GM23248 (cell line): ENCODE data around the gene SYT15. TPM values are rescaled to one million over a fixed set of nuclear protein-coding genes. Genes with fewer than 3 reads are reported as not detected.
A peak's percentile ranks its signal among the peaks of the same experiment; 100 is the strongest.
"Not testable (repeated sequence)": the region's sequence is repeated elsewhere in the genome, so short reads cannot be mapped to it uniquely, and the experiment has no call there.

ENCODE experiments used
- DNase-seq: peaks from one replicate; pipeline ENCODE4 v3.0.0-alpha.2; 2015
- H2AFZ ChIP-seq: fragments of 200-600 bp; sonication (generic); 2 replicates; pipeline ENCODE4 v1.6.1; 2016; ENCODE audit warnings: antibody characterized with exemption
- H3F3A ChIP-seq: fragments of 200-600 bp; sonication (generic); 2 replicates; pipeline ENCODE4 v1.6.1; 2016; ENCODE audit warnings: mild to moderate bottlenecking, antibody characterized with exemption, mixed run types; ENCODE audit not compliant: insufficient read depth
- H3K27ac ChIP-seq: fragments of 200-600 bp; sonication (generic); 2 replicates; pipeline ENCODE4 v1.5.1; 2016; ENCODE audit warnings: mild to moderate bottlenecking
- H3K27me3 ChIP-seq: fragments of 200-600 bp; sonication (generic); replicated peaks from 2 replicates; pipeline ENCODE4 v1.6.1; 2016; ENCODE audit warnings: mild to moderate bottlenecking; ENCODE audit not compliant: insufficient read depth
- H3K36me3 ChIP-seq: fragments of 200-600 bp; sonication (generic); 2 replicates; pipeline ENCODE4 v1.6.1; 2016; ENCODE audit warnings: low read depth, mild to moderate bottlenecking
- H3K4me1 ChIP-seq: fragments of 200-600 bp; sonication (generic); 2 replicates; pipeline ENCODE4 v1.6.1; 2016; ENCODE audit warnings: mild to moderate bottlenecking; ENCODE audit not compliant: insufficient read depth
- H3K4me2 ChIP-seq: fragments of 200-600 bp; sonication (generic); one replicate; pipeline ENCODE4 v1.6.1; 2016; ENCODE audit warnings: mild to moderate bottlenecking; ENCODE audit not compliant: unreplicated experiment
- H3K4me3 ChIP-seq: fragments of 200-600 bp; sonication (generic); 2 replicates; pipeline ENCODE4 v1.5.1; 2016; ENCODE audit warnings: mild to moderate bottlenecking
- H3K79me2 ChIP-seq: fragments of 200-600 bp; sonication (generic); 2 replicates; pipeline ENCODE4 v1.6.1; 2016; ENCODE audit warnings: mild to moderate bottlenecking; ENCODE audit not compliant: insufficient read depth
- H3K9ac ChIP-seq: fragments of 200-600 bp; sonication (generic); 2 replicates; pipeline ENCODE4 v1.6.1; 2016; ENCODE audit warnings: mild to moderate bottlenecking
- H3K9me2 ChIP-seq: fragments of 200-600 bp; sonication (generic); 2 replicates; pipeline ENCODE4 v1.6.1; 2016; ENCODE audit warnings: mixed run types, mild to moderate bottlenecking, moderate library complexity; ENCODE audit not compliant: insufficient read depth
- H3K9me3 ChIP-seq: fragments of 200-600 bp; sonication (generic); one replicate; pipeline ENCODE4 v1.6.1; 2017; ENCODE audit warnings: low read depth
- H4K20me1 ChIP-seq: fragments of 200-600 bp; sonication (generic); 2 replicates; pipeline ENCODE4 v1.6.0; 2016; ENCODE audit not compliant: insufficient read depth
- EZH2 ChIP-seq: fragments of 200-600 bp; sonication (generic); IDR thresholded peaks from 2 replicates; pipeline ENCODE4 v1.6.1; 2018; ENCODE audit warnings: antibody characterized with exemption, mild to moderate bottlenecking; ENCODE audit not compliant: insufficient read depth, poor library complexity, severe bottlenecking
- EZH2phosphoT487 ChIP-seq: fragments of 200-600 bp; sonication (generic); IDR thresholded peaks from 2 replicates; pipeline ENCODE4 v1.6.1; 2018; ENCODE audit warnings: antibody characterized with exemption, moderate library complexity, mild to moderate bottlenecking, low read depth; ENCODE audit not compliant: insufficient read depth
- WGBS, 2 experiments: methylation state at CpG; one replicate each; pipeline ENCODE4 v1.1.6; 2015 to 2017; ENCODE audit warnings: low lambda C conversion rate in 2 of 2, low coverage in 1 of 2; ENCODE audit errors: missing lambda C conversion rate in 2 of 2; 5-methylcytosine and 5-hydroxymethylcytosine counted together
- in situ Hi-C: fragments of 300-500 bp; cut with MboI; formaldehyde crosslinking; loops from 2 replicates; pipeline ENCODE4 v1.15.0; 2020
- polyA plus RNA-seq: library from polyadenylated mRNA; unstranded; fragments of >200 nt; fragmentation: Nextera tagmentation; extraction: Ambion mirVana; gene quantifications from 2 replicates; pipeline ENCODE4 v1.2.1, GENCODE V29; 2016
- total RNA-seq: library from RNA; depleted of rRNA; stranded (reverse); fragments of >200 nt; shearing (Covaris generic); gene quantifications from 2 replicates; pipeline ENCODE4 v1.2.3, GENCODE V29; 2014; rRNA removed

SYT15 gene
- 0.89 and 1.2 TPM in 2 replicates for total RNA-seq
- polyA plus RNA-seq, result 2.3 and 3.0 TPM in 2 replicates

- H3K27ac ChIP-seq, H3F3A ChIP-seq, H3K27me3 ChIP-seq, H3K9ac ChIP-seq, H3K79me2 ChIP-seq, H2AFZ ChIP-seq, H3K9me3 ChIP-seq, H3K4me1 ChIP-seq, H3K4me2 ChIP-seq, H4K20me1 ChIP-seq, H3K9me2 ChIP-seq, H3K36me3 ChIP-seq, in situ Hi-C loops, DNase-seq: not testable (repeated sequence)
- WGBS, 2 experiments, result 0 to 1% methylated on average over 4 to 28 of the region's 68 CpGs
- peak within 1 kb of the TSS; percentile 40; the same call in 1 of the 2 replicates for H3K4me3 ChIP-seq
Observed at GRCh38 chr10:46578474-46579178, at the start of gene SYT15. SYT15 (plus strand) TSS chr10:46579128; CDS start chr10:46579169, 41 bp downstream.

- 68 to 72% methylated on average over 7 of the region's 7 CpGs for WGBS, 2 experiments
- peak overlapping the region; percentile 13; the same call in 1 of the 2 replicates for H2AFZ ChIP-seq
- H3K9me3 ChIP-seq, H3K27me3 ChIP-seq, DNase-seq, H3K36me3 ChIP-seq, in situ Hi-C loops, H4K20me1 ChIP-seq, H3K9me2 ChIP-seq, H3K79me2 ChIP-seq: not testable (repeated sequence)
- peaks cover 19% of the 10 kb centered on the region for H3K4me1 ChIP-seq
- H3F3A ChIP-seq, result peaks cover 37% of the 10 kb centered on the region
- H3K27ac ChIP-seq, result peak overlapping the region; percentile 68
- H3K9ac ChIP-seq, result peak overlapping the region; percentile 68
- peak overlapping the region; percentile 12; the same call in 1 of the 2 replicates for H3K4me3 ChIP-seq
- peak overlapping the region; percentile 37 for H3K4me2 ChIP-seq
Observed at GRCh38 chr10:46529742-46530141, 49.2 kb upstream of the SYT15 start.

GRCh38 chr10:46530249-46531186 is 48.4 kb upstream of the SYT15 start:
- Histone ChIP-seq H3K9me2 (no peaks in the 10 kb centered on the region), H3K27ac (peak overlapping the region; percentile 81), H3K36me3 (no peaks in the 10 kb centered on the region), H3K27me3 (no peaks in the 10 kb centered on the region), H3K4me2 (peak overlapping the region; percentile 37), H3K4me3 (peak overlapping the region; percentile 12; the same call in 1 of the 2 replicates), H3F3A (peaks cover 30% of the 10 kb centered on the region), H3K9ac (peak overlapping the region; percentile 68), H3K9me3 (no peaks in the 10 kb centered on the region), H2AFZ (peak overlapping the region; percentile 44), H3K79me2 (no peaks in the 10 kb centered on the region), H3K4me1 (peaks cover 13% of the 10 kb centered on the region), H4K20me1 (no peaks in the 10 kb centered on the region)
- DNase-seq, result peak; percentile 100
- 51 to 53% methylated on average over 18 of the region's 18 CpGs for WGBS, 2 experiments
- in situ Hi-C loops, result no loop called here
- TF ChIP-seq EZH2, result no peak
- TF ChIP-seq EZH2phosphoT487, result 0 out of 2 replicates have a peak, but pooled peaks have one; percentile 68

- H3K9me3 ChIP-seq, H4K20me1 ChIP-seq, H3K9me2 ChIP-seq, in situ Hi-C loops, H3K79me2 ChIP-seq, H3K36me3 ChIP-seq, DNase-seq, H3K4me2 ChIP-seq, H3K4me3 ChIP-seq, H3K9ac ChIP-seq, H2AFZ ChIP-seq, H3K27ac ChIP-seq: not testable (repeated sequence)
- Histone ChIP-seq H3F3A (peaks cover 24% of the 10 kb centered on the region), H3K27me3 (peaks cover 12% of the 10 kb centered on the region), H3K4me1 (peaks cover 13% of the 10 kb centered on the region)
- 48 to 71% methylated on average over 1 of the region's 1 CpG for WGBS, 2 experiments
Observed at GRCh38 chr10:46532256-46532655, 46.7 kb upstream of the SYT15 start.
